Liver (tissue), 9 donors: ENCODE results near the gene ADAM10. TPM values are rescaled to one million over a fixed set of nuclear protein-coding genes. Genes with fewer than 3 reads are reported as not detected.

Experiments
- DNase-seq: peaks from one replicate; pipeline ENCODE4 v3.0.0-alpha.2; 2017; ENCODE audit warnings: low spot score
- H3K27ac ChIP-seq, 2 donors: one replicate each; pipeline ENCODE4 v1.7.0; 2013; ENCODE audit warnings: inconsistent platforms in 2 of 2, low read length in 2 of 2, control low read depth in 1 of 2, low read depth in 1 of 2, mild to moderate bottlenecking in 1 of 2
- H3K27me3 ChIP-seq, 4 donors: one replicate each; pipeline versions ENCODE4 v1.6.1 to v1.7.0; 2013; ENCODE audit warnings: low read length in 3 of 4, inconsistent platforms in 1 of 4, mild to moderate bottlenecking in 1 of 4, moderate library complexity in 1 of 4; ENCODE audit not compliant: control insufficient read depth in 4 of 4, insufficient read depth in 4 of 4
- H3K36me3 ChIP-seq, 4 donors: one replicate each; pipeline versions ENCODE4 v1.6.1 to v1.7.0; 2013; ENCODE audit warnings: low read length in 3 of 4, mild to moderate bottlenecking in 3 of 4, low read depth in 1 of 4, moderate library complexity in 1 of 4; ENCODE audit not compliant: control insufficient read depth in 4 of 4, insufficient read depth in 3 of 4
- H3K4me1 ChIP-seq, 4 donors: one replicate each; pipeline versions ENCODE4 v1.6.1 to v1.7.0; 2013; ENCODE audit warnings: low read length in 3 of 4, mild to moderate bottlenecking in 3 of 4, moderate library complexity in 1 of 4; ENCODE audit not compliant: control insufficient read depth in 4 of 4, insufficient read depth in 4 of 4
- H3K4me3 ChIP-seq, 3 donors: one replicate each; pipeline versions ENCODE4 v1.6.1 to v1.7.0; 2013; ENCODE audit warnings: low read length in 3 of 3, control low read depth in 1 of 3, low read depth in 1 of 3, mild to moderate bottlenecking in 1 of 3
- H3K9ac ChIP-seq, 2 donors: one replicate each; pipeline ENCODE4 v1.7.0; 2013; ENCODE audit warnings: low read length in 2 of 2, mild to moderate bottlenecking in 2 of 2, moderate library complexity in 2 of 2, control low read depth in 1 of 2, low read depth in 1 of 2
- H3K9me3 ChIP-seq, 4 donors: one replicate each; pipeline versions ENCODE4 v1.6.1 to v1.7.0; 2013; ENCODE audit warnings: low read length in 3 of 4; ENCODE audit not compliant: control insufficient read depth in 4 of 4
- ATF3 ChIP-seq: IDR thresholded peaks from 2 replicates; pipeline ENCODE4 v1.6.1; 2016; ENCODE audit warnings: antibody characterized with exemption
- CTCF ChIP-seq: fragments of 150-350 bp; IDR thresholded peaks from 2 replicates; pipeline ENCODE4 v1.5.1; 2017; ENCODE audit warnings: improper control_type of control experiment, low read depth, low read length; ENCODE audit not compliant: missing input control
- EGR1 ChIP-seq, 2 donors: IDR thresholded peaks; 2 replicates each; pipeline ENCODE4 v1.6.1; 2016 to 2018; ENCODE audit warnings: antibody characterized with exemption in 2 of 2, low read depth in 2 of 2
- FOXA1 ChIP-seq: IDR thresholded peaks from 2 replicates; pipeline ENCODE4 v1.6.1; 2016; ENCODE audit warnings: antibody characterized with exemption
- FOXA2 ChIP-seq: IDR thresholded peaks from 2 replicates; pipeline ENCODE4 v1.6.1; 2016; ENCODE audit warnings: antibody characterized with exemption
- GABPA ChIP-seq, 2 donors: IDR thresholded peaks in 1 of 2; conservative IDR thresholded peaks in 1 of 2; 2 replicates each; pipeline ENCODE4 v1.6.1; 2016; ENCODE audit warnings: antibody characterized with exemption in 2 of 2, mild to moderate bottlenecking in 1 of 2, moderate library complexity in 1 of 2
- HNF4A ChIP-seq, 2 donors: conservative IDR thresholded peaks; 2 replicates each; pipeline ENCODE4 v1.6.1; 2016; ENCODE audit warnings: antibody characterized with exemption in 2 of 2, mild to moderate bottlenecking in 2 of 2
- HNF4G ChIP-seq: IDR thresholded peaks from 2 replicates; pipeline ENCODE4 v1.6.1; 2016; ENCODE audit warnings: antibody characterized with exemption
- JUND ChIP-seq, 2 donors: IDR thresholded peaks; 2 replicates each; pipeline ENCODE4 v1.6.1; 2016; ENCODE audit warnings: antibody characterized with exemption in 2 of 2
- NR2F2 ChIP-seq: IDR thresholded peaks from 2 replicates; pipeline ENCODE4 v1.6.1; 2016; ENCODE audit warnings: antibody characterized with exemption
- RAD21 ChIP-seq, 2 donors: IDR thresholded peaks; 2 replicates each; pipeline ENCODE4 v1.6.1; 2016; ENCODE audit warnings: antibody characterized with exemption in 2 of 2, mild to moderate bottlenecking in 2 of 2
- RXRA ChIP-seq, 2 donors: IDR thresholded peaks; 2 replicates each; pipeline ENCODE4 v1.6.1; 2017 to 2018; ENCODE audit warnings: antibody characterized with exemption in 2 of 2, mild to moderate bottlenecking in 1 of 2
- SP1 ChIP-seq: IDR thresholded peaks from 2 replicates; pipeline ENCODE4 v1.6.1; 2018; ENCODE audit warnings: antibody characterized with exemption, mild to moderate bottlenecking
- TAF1 ChIP-seq: conservative IDR thresholded peaks from 2 replicates; pipeline ENCODE4 v1.6.1; 2016; ENCODE audit warnings: antibody characterized with exemption, mild to moderate bottlenecking
- YY1 ChIP-seq: IDR thresholded peaks from 2 replicates; pipeline ENCODE4 v1.6.1; 2016; ENCODE audit warnings: antibody characterized with exemption, mild to moderate bottlenecking
- ZBTB33 ChIP-seq: IDR thresholded peaks from 2 replicates; pipeline ENCODE4 v1.6.1; 2016; ENCODE audit warnings: antibody characterized with exemption
- WGBS: extraction: QIAGEN DNeasy Blood & Tissue Kit; methylation state at CpG from one replicate; pipeline ENCODE4 v1.1.7; 2013; 5-methylcytosine and 5-hydroxymethylcytosine counted together
- polyA plus RNA-seq, 2 donors: library from polyadenylated mRNA; stranded (reverse) in 1 of 2; unstranded in 1 of 2; fragments of 200-250 nt in 1 of 2; fragments of >200 nt in 1 of 2; fragmentation: Nextera tagmentation in 1 of 2; extraction: Ambion mirVana in 1 of 2; gene quantifications; one replicate each; pipeline versions ENCODE4 v1.2.1 to v1.2.3, GENCODE V29; 2013 to 2015
- total RNA-seq, 2 donors: library from RNA; depleted of rRNA; stranded (reverse); fragments of >200 nt; gene quantifications; one replicate each; pipeline ENCODE4 v1.2.3, GENCODE V29; 2014
- TF ChIP-seq, protein P1 (sequence below): IDR thresholded peaks from 2 replicates; pipeline ENCODE4 v1.6.1; 2016; ENCODE audit warnings: antibody characterized with exemption
- donor health status: healthy.
- donor health status: healthy.
- donor health status: healthy.
- donor health status: healthy.
- donor health status: healthy.

Gene ADAM10
- total and polyA plus RNA-seq, 4 donors, result 12.6 to 55.6 (median 34.6) TPM

DNA sequence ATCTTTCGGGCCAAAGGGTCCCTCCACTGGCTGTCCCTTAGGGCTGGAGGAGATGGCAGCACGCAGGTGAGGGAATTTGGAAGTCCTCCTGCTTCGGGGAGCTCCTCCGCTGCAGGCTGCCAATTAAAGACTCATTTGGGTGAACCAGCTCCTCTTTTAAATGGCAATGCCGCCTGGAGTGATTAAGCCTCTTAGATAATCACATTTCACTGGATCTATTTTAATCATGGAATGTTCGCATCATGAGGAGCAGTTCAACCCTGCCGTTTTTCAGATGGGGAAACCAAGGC lies 199.8 kb downstream of the ADAM10 start:
- 96% methylated on average over 7 of the region's 7 CpGs for WGBS

GRCh38 chr15:58549013-58549784 lies 200.3 kb downstream of the ADAM10 start:
- DNase-seq, result no peak
- H3K4me1 ChIP-seq, result peaks cover 0 to 12% (median 8%) of the 10 kb centered on the region in 4 donors
- TF ChIP-seq NR2F2 (no peak), ATF3 (no peak), GABPA (IDR thresholded peaks at IDR 0.05 in 1 of 2, conservative IDR thresholded peaks at IDR 0.05 in 1 of 2) (no peak), FOXA2 (no peak), HNF4G (no peak), JUND (IDR thresholded peaks at IDR 0.05) (no peak), SP1 (no peak), RXRA (IDR thresholded peaks at IDR 0.05) (no peak), CTCF (no peak), HNF4A (conservative IDR thresholded peaks at IDR 0.05) (no peak), TAF1 (no peak), FOXA1 (no peak), EGR1 (IDR thresholded peaks at IDR 0.05; ENCODE audit: low read depth in 2 of 2) (no peak), RAD21 (IDR thresholded peaks at IDR 0.05) (no peak), ZBTB33 (no peak), YY1 (no peak)
- TF ChIP-seq, protein P1, sequence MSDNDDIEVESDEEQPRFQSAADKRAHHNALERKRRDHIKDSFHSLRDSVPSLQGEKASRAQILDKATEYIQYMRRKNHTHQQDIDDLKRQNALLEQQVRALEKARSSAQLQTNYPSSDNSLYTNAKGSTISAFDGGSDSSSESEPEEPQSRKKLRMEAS, result no peak
- no peaks in the 10 kb centered on the region for H3K27me3 ChIP-seq
- H3K27ac ChIP-seq, result no peak overlapping the region
- H3K9me3 ChIP-seq, result no peaks in the 10 kb centered on the region
- H3K9ac ChIP-seq, result no peak overlapping the region
- 89% methylated on average over 12 of the region's 12 CpGs for WGBS
- H3K36me3 ChIP-seq, result peaks cover 0 to 31% (median 9%) of the 10 kb centered on the region in 4 donors
- H3K4me3 ChIP-seq, result no peak overlapping the region

More for the DNA sequence above, 199.8 kb downstream of the ADAM10 start:
- Histone ChIP-seq H3K9ac (no peak overlapping the region), H3K9me3 (no peaks in the 10 kb centered on the region), H3K27me3 (no peaks in the 10 kb centered on the region), H3K36me3 (peaks cover 0 to 29% (median 9%) of the 10 kb centered on the region in 4 donors), H3K27ac (no peak overlapping the region), H3K4me3 (no peak overlapping the region), H3K4me1 (peaks cover 0 to 12% (median 8%) of the 10 kb centered on the region in 4 donors)
- no peak for DNase-seq
- TF ChIP-seq EGR1 (IDR thresholded peaks at IDR 0.05; ENCODE audit: low read depth in 2 of 2), result no peak
